ENCODE results near the gene GALNT18.

The GALNT18 gene

DNA sequence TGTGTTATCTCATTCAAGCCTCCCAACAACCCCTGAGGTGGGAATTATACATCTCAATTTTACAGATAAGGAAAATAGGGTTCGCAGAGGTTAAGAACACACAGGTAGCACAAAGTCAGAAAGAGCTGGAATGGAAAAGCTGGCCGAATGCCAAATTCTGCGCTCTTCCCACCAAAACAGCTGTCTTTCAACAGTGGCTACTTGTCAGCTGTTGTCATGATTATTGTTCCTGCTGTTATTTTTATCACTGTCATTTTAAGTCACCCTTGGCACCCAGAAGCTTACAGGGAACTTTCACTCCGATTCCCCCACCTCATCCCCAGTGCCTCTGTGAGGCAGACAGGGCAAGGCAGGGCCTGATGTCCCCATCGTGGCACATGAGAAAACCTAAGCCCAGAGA, 194.3 kb downstream of the GALNT18 start:
- no peak for DNase-seq

- peak in 1 of 14 donors; percentile 14 for DNase-seq
Observed at GRCh38 chr11:11427140-11427539, 194.7 kb downstream of the GALNT18 start.

DNA sequence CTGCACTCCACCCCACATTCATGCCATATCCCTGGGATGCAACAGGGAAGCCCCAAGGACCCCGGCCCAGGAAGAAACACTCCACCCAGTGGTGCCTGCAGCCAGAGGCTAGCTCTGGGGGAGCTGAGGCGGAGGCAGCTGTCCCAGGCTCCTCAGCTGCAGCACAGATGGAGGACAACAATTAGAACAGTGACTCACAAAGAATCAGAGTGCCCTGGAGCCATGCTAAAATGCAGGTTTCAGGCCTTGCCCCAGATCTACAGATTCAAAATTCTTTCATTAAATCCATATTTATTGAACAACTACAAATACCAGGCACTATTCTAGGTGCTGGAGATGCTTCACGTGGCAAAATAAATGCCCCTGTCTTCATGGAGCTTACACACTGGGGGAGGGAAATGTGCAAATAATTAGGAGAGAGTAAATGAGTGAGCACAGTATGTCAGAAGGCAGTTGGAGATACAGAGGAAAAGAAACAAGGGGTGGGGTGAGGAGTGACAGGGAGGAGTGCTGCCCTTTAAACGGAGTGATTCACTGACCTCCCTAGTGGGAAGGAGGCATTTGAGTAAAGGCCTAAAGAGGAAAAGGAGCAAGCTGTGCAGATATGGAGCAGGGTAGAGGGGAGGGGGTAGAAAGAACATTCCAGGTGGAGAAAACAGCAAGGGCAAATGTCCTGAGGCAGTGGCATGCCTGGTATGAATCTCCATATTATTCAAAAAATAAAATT, 195.4 kb downstream of the GALNT18 start:
- no peak for DNase-seq

- DNase-seq = no peak
Observed at GRCh38 chr11:11425806-11426205, 196.0 kb downstream of the GALNT18 start.

DNA sequence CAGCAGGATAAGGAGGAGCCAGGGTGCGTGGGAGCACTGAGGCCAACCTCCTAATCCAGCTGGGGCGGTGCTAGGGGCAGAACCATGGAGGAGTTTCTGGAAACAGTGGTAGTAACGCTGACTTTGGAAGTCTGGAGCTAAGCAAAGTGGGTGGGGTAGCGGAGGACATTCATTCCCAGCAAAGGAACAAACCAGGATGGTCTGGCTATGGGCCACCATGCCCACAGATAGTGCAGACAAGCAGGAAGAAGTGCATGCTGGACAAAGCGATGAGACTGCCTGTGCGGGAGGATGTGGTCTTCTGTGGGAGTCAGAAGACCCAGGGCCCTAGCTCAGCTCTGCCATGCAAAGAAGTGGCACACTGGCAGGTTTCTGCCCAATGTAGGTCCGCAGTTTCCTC, 197.1 kb downstream of the GALNT18 start:
- DNase-seq = no peak

- DNase-seq = peak in 1 of 14 donors; percentile 32
Observed at GRCh38 chr11:11422411-11423128, 199.2 kb downstream of the GALNT18 start.

GRCh38 chr11:11421509-11421908, 200.3 kb downstream of the GALNT18 start:
- DNase-seq = no peak

DNA sequence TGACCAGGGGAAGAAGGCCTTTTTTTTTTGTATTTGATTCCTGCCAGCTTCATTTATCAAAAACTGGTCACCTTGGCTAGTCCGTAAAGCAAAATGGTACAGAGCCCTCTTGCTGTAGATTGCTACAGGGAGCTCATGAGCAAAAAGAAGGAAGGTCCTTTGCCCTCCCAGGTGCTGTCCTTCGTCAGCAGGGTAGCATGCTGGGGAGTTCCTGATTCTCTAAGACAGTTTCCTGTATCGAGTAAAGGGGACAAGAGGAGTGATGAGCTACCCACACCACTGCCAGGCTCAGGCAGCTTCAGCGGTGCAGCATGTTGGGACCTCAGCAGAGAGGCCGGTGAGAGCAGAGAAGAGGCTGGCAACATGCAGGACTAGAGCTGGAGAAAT, 200.9 kb downstream of the GALNT18 start:
- DNase-seq = peak in 1 of 14 donors; percentile 25

- DNase-seq = no peak
Observed at GRCh38 chr11:11420191-11420898, 201.5 kb downstream of the GALNT18 start.

GRCh38 chr11:11419747-11420146, 202.1 kb downstream of the GALNT18 start:
- no peak for DNase-seq

DNA sequence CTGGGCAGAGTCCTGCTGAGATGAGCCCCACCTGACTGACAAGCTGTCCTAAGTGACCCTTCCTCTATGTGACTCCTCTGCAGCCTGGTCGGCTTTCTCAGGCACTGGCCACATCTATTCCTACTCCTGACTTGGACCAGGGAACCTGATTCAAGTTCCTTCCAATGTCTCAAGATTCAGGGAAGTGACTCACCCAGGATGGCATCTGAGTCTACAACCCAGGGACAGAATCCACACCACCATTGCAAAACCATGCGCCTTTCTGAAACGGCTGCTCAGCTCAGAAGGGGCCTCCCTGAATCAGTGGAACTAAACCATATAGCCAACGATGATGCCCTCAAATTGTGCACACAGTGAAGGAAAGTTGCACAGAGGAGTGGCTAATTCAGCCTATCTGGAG, 204.9 kb downstream of the GALNT18 start:
- no peak for DNase-seq

DNA sequence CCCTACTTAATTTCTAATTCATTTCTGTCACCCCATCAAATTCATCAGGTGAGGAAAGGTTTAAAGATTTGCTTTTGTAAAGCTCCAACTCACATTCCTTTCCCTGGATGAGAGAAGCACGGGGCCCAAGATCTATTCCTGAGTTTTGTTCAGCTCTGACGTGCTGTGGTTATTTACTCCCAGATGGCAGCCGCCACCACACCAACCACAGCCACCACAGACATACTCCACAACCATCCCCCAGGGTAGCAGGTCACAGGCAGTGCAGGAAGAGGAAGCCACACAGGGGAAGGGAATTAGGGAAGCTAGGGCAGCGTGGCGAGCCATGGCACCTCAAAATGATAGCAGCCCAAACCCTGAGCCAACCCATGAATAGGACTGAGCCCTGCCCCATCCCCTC, 205.3 kb downstream of the GALNT18 start:
- DNase-seq = peak in 6 of 14 donors; percentile 12 to 47 (median 18)

DNA sequence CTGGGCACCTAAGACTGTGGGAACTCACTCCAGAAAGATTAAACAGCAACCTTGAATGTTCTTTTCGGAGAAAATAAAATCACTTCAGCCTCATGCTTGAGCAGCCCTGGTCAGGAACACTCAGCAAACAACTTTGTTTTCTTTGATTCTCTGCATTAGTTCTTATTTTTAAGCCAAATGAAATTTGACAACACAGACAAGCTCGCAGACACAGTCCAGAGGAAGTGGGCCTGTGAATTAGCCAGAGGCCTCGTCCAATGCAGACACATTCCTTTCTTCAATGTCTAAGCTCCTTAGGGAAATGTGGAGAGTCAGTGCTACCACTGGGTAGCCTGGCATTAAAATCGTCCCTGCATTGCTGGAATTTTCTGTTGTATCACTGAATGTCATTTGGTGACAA, 205.9 kb downstream of the GALNT18 start:
- no peak for DNase-seq

DNA sequence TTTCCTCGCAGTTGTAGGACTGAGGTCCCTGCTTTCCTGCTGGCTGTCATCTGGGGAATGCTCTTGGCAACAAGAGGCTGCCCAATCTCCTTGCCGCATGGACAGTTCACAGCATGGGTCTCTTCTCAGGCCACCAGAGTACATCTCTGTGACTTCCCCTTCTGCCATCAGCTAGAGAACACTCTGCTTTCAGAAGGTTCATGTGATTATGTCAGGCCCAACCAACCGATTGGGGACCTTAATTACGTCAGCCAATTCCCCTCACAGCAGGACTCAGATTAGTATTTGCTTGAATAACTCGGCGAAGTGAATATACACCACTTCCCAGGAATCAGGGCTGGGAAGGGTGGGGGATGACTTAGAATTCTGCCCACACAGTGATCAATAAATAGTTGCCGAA, 206.8 kb downstream of the GALNT18 start:
- peak in 1 of 14 donors; percentile 70 for DNase-seq

- DNase-seq = no peak
Observed at GRCh38 chr11:11413776-11414175, 208.0 kb downstream of the GALNT18 start.

DNA sequence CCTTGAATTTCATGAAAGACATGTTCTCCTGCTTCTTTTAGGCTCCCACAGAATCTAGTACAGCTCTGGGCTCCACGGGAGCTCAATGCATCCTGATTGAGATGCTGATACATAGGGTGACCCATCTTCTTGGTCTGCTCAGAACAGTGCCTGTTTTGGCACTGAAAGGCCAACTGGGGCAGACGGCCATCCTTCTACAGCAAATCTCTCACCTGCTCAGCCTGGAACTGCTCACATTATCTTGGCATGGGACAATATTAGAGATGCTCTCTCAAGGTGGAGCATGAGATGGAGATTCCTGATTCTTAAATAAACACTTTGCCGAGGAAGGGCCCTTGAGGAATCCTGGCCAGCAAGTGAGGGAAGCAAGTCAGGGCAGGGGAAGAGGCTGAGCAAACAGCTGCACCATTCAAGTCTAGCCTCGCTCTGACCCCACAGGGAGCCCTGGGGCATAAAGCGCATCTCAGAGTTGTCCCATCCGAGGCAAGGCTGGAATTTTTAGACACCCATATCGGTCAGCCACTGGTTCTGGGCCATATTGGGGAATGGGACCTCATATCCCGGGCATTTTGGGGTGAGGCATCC, 210.3 kb downstream of the GALNT18 start:
- peak in 1 of 14 donors; percentile 62 for DNase-seq

GRCh38 chr11:11409901-11410300, 211.9 kb downstream of the GALNT18 start:
- DNase-seq = peak in 1 of 14 donors; percentile 45

DNA sequence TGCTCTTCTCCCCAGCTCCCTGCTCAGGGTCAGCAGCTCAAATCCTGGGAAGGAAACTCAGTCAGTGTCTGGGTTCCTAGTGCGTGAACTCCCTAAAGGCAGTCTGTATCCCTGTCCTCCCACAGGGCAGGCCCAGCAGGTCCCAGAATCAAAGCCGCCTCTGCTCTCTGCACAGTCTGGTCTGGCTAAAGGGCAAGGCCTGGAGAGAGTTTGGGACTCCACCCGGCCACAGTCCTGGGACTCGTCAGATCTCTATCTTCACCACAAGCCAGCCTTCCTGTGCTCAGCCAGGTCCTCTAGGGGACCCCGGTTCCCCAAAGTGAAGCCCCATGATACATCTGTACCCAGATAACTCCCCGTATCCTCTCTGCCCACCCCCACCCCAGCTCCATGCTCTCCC, 212.6 kb downstream of the GALNT18 start:
- no peak for DNase-seq

- peak in 1 of 14 donors; percentile 90 for DNase-seq
Observed at GRCh38 chr11:11408436-11409221, 213.2 kb downstream of the GALNT18 start.

GRCh38 chr11:11407763-11408084, 214.1 kb downstream of the GALNT18 start:
- DNase-seq = peak in 1 of 14 donors; percentile 50

DNA sequence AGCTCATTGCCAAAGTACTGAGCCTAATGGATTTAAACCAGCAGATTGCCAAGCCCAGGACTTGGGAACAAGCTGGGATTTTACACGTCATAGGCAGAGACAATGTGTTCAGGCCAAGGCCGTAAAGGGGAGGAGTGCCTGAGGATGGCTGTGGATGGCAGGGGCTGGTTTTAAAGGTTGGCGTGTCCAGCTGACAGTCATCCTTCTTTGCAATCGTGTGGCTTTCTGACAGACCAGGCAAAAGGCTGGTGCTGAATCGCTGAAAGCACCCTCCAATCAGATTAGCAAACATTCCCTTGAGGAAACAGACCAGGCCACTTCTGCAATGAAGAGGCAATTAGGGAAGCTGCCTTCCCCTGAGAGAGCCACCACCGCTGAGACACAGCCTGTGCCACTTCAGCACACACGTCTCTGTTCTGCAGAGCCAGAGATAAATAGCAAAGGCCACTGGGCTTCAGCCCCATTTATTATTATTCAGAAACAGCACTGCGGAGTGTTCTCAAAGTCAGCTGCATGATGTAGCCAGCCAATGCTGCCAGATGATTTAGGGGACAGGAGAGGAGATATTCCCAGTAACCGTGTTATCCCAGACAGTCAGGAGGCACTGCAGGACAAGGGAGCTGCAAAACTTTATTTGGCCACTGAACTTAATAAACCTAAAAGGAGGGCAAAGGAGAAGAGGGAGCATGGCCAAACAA, 214.6 kb downstream of the GALNT18 start:
- peak in 3 of 14 donors; percentile 26 to 78 (median 28) for DNase-seq

DNA sequence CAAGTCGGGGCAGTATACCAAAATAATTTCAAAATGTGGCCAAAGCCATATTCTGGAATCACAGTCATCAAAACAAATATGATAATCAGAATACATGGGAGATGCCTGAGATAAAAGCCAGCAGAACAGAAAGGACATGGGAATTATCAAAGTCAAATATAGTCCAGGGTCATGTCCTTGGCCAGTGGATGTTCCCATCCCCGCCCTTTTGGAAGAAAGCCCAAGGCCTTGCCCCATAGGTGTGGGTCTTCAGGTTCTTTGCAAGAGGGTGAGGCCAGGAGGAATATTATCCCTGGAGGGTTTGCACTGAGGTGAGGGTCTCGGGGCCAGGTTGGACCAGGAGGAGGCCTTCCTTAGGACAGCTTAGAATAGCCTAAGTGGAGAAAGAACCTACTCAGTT, 215.2 kb downstream of the GALNT18 start:
- no peak for DNase-seq
